Activated CD4-positive, alpha-beta T cell treated with anti-CD3 and anti-CD28 coated beads for 1 hour (primary cell): ENCODE measurements around the gene TBPL1.
"Not testable (repeated sequence)": the region's sequence is repeated elsewhere in the genome, so short reads cannot be mapped to it uniquely, and the experiment has no call there.

ENCODE experiments used
- DNase-seq: peaks from one replicate; pipeline ENCODE4 v3.0.0-alpha.2; 2020

The TBPL1 gene

DNA sequence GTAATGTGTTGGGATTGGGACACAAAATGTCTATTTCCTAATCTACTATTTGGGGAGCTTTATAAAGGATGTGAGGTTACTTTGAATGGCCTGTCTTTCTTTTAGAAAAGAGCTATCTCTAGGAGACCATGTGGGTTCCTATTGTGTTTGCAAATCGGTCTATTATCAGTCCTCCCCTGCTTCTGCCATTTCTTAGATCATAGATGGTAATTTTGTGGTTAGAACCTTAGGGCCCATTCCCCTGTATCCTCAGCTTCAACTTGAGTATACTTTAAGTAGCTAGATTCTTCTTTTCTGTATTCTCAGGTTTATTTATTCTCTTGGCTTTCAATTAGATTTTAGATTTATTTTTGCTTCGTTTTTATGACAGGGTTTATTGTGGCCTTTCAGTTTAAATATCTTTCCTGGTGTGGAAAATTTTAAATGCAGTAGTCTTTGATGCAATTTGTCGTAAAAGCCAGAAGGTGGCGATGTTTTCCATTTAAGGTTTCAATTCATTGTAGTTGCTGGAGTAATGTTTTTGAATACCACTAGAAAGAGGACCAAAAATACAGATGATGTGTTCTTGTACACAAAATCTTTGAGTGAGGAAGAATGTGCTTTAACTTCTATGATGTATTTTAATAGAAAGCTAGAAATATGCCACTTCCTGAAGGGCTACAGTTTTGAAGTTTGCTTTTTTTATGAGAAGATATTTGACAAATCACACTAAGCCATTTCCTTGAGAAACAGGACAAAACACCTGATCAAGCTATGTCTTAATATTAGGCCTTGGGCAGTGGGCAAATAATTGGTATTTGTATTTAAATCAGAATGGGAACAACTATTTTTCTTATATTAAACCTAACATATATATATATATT, 20.3 kb downstream of the TBPL1 start:
- DNase-seq, result no peak

DNA sequence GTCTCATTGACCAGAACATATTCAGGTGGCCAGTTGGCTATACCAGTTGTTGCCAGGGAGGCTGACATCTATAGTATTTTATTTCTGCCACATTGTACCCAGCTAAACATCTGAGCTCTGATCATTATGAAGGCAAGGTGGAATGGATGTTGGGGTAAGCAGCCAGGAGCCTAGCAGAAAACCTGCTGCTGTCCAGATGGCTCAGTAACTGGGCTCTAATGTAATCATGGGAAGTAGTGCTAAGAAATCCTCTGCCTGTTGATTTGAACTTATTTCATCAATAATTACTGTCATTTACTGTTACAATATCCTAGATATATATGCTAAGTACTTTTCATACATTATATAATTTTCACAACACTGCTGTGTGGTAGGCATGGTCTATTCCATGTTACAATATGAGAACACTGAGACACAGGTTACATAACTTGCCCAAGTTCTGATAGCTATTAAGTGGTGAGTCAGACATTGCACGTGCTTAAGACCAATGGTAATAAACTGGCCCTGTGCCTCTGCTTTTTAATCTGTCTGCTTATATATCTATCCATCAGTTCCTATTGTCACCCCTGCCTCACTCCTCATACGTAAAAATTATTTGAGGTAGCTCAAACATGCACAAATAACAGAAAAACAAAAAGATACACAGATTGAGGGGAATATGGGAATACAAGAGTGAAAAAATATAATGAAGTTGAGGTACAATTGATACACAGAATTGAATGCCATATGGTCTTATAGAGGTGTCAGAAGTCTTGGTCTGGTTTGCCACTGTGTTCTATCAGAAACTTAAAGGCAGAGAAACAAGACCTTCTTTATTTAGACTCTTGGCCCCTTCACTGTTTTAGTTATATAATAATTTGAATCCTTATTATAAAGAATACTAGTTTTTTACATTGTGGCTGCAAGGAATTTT, 25.2 kb downstream of the TBPL1 start:
- no peak for DNase-seq

DNA sequence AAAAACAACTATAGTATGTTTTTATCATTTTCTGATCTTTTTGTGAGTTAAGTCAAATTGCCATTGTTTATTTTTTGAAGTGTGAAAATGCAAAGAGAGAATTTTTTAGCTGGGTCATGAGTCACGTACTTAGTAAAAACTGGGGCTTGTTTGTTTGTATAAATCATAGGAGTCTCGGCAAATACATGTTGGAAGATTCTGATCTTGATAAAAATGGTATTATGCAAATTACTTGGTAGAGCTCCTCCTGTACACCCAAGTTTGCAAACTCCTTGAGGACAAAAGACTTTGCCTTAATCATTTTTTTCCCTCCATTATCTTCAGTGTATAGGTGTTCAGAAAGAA, 25.8 kb downstream of the TBPL1 start:
- no peak for DNase-seq

DNA sequence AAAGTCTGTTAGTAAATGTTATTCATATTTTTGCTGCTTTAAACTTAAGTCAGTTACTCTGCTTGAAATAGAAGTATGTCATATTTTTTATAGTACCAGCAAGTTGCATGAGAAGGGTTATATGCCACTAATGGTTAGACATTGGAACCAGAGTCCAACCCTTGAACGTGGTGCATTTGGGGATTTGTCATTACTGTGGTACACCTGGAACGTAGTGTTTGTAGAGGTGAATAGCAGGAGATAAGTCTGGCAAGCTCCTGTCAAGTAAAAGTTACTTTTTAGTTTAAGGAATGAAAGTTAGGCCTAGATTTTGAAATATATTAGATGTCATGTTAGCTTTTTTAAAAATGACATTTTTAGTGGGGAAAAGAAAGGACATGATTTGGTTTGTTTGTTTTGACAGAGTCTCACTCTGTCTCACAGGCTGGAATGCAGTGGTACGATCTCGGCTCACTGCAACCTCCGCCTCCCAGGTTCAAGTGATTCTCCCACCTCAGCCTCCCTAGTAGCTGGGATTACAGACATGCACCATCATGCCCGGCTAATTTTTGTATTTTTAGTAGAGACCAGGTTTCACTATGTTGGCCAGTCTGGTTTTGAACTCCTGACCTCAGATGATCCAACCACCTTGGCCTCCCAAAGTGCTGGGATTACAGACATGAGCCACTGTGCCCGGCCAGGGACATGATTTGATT, 26.4 kb downstream of the TBPL1 start:
- DNase-seq, result not testable (repeated sequence)

DNA sequence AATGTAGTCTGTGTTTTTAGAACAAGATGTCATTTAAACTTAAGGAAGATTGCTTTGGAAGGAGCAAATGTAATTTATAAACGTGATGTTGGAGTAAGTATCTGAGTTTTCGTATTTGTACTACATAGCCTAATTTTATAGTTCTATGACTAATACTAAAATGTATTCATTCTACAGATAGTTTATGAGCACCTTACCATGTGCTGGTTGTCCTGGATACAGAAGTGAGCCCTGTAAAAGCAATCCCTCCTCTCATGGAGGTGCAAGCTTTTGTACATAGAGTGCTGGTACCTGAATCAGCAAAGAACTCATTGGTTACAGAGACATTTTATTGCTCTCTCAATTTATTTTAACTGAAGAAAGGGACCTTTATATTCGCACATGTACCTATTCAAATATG, 27.1 kb downstream of the TBPL1 start:
- no peak for DNase-seq

DNA sequence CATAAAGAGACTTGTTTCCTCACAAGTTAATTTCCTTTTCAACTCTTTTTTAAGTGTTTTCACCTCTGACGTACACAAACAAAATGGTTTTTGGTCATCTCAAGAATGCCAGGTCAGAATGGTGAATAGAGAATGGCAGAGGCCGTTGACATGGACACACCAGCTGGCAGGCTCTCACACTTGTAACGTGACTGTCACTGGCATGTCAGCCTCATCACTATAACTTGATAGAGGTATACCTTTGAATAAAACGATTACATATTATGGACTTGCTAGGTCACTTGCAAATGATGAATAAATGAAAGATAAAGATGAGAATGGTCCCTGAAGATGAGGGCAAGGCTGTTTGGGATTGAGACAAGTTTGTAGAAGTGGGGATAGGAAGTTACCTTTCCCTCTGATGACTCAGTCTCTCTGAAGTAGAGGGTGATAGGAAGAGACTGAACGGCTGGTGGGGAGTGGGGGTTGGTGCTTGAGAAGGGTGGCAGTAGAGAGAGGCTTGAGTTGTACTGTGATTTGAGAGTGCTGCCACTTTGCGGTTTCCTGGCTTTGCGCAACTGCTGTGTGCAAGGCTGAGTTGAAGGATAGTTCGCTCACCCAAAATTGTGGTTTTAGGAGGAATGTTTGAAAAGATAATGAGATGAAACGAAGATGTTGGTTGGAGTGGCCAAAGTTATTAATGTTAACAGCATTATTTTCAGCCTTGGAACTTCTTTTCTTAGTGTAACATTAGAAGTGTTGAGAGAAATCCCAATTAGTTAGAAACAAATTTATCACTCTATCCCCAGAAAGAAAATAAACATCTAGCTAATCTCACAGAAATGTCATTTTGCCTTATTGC, 30.3 kb downstream of the TBPL1 start:
- peak; percentile 32 for DNase-seq

DNA sequence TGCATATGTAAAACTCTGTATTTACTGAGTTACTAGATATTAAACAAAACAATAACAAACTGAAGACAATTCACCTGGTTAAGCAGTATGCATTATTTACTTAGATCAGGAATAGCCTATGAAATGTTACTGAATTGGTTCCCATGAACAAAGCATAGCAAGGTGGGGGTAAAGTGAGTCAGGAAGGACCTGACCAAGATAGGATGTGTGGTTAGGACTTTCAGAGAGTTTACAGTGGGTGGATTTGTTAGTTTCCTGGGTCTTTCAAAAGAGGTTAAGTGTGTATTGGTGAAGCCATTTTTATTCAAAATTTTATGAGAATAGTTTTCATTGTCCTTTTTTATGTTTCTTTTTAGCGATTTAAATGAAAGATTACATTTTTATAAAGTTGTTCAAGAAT, 32.9 kb downstream of the TBPL1 start:
- no peak for DNase-seq

DNA sequence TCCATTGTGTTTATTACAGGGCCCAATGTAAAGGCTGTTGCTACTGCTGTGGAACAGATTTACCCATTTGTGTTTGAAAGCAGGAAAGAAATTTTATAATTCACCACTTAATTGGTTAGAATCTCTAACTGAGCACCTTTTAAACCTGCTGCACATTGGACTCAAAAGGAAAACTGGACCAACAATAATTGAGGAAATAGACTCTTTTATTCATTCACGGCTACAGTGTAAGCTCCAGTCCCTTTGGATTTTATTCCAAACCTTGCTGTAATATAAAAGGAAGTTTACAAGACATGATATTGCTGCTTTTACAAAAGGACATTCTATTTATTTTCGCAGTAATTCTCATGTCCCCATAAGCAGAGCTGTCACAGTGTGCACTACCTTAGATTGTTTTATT, 33.9 kb downstream of the TBPL1 start:
- no peak for DNase-seq

DNA sequence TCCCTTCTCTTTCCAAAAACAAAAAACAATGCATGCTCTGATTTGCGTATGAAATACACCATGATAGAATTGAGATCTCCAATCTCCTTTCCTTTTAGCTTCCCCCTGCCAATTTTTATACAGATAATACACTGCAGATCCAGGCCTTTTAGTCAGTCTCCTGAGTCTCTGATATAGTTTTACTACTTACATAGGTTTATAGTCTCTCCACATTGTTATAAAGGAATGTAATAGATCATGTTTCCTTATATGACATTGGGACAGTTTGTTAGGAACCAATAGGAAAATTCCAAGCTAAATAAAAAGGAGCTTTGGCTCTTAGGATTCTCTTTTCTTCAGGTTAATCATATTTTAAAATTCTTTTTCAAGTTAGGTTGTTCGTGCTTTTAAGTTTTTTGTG, 36.5 kb downstream of the TBPL1 start:
- no peak for DNase-seq

DNA sequence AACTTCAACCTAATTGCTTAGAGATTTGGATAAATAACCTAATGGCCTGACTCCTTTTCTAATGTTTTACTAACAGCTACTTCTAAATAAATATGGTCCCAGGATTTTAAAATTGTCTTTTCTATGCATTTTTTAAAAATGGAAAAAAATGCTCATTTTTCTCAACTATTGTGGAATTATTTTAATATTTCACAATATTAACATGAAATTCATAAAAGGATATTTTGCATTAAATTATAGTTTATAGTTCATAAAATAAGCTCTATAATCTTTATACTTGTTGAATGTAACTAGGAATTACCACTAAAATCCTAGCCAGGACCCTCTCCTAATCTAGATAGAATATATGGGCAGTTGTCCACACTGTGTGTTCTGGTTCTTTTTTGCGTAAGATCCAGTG, 37.3 kb downstream of the TBPL1 start:
- no peak for DNase-seq

DNA sequence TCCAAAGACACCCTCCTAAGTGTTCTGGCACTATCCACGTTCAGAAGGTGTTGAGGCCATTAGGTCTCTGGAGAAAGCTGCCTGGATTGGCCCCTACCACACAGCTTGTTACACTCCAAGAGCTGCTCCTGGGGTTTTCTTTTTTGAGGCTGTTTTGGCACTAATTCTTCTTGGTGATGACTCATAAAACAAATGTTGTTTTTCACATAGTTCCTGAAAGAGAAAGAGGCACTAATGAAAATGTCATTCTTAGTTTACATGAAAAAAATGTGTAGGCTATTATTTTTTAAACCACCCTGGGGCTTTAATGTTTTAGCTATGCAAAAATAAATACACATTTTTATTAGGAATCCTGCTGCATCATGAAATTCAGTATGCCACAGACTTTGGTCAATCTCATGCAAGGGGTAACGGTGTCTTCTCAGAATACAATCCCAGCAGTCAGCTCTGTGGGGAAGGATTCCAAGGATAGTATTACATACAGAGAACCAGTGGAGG, 38.1 kb downstream of the TBPL1 start:
- no peak for DNase-seq

DNA sequence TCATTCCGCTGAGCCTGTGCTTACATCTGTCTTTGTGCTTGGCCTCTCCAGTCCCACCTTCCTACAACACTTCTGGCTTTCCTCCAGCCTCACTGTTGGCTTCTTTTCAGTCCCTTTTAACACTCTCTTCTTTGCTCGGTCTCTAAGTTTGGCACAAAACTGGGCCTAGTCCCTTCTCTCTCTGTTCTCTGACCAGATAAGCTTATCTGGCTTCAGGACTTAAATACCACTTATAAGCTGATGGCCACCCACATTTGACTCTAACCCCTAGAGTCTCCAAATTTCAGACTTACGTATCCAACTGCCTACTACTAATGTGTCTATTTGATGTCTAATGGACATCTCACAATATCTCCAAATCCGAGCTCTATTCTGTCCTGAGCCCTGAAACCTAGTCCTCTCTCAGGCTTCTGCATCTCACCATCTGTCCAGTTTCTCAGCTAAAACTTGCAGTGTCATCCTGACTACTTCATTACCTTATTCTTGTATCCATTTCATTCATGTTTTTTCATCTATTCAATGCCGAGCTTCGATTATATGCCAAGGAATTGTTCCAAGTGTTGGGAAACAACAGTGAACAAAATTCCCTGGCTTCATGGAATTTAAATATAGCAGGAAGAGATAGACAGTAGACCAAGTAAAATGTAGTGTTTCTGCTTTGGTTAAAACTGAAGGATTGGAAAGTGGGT, 40.1 kb downstream of the TBPL1 start:
- DNase-seq, result no peak

DNA sequence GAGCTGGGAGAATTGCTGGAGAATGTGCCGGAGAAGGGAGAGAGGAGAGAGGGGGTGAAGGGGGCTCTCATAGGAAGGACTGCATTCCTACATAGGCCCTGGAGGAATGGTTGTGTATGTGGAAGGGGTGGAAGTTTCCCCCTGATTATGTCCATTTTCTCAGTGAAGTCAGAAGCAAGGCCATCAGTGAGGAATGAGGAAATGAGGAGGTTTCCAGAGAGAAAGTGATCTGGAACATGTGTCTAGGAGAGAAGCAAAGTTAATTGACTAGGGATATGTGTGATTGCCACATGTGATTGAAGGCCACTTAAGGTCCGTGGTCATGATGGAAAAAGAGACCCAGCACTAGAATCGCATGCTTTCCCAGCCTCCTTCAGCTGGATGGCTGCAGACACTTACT, 42.3 kb downstream of the TBPL1 start:
- no peak for DNase-seq

DNA sequence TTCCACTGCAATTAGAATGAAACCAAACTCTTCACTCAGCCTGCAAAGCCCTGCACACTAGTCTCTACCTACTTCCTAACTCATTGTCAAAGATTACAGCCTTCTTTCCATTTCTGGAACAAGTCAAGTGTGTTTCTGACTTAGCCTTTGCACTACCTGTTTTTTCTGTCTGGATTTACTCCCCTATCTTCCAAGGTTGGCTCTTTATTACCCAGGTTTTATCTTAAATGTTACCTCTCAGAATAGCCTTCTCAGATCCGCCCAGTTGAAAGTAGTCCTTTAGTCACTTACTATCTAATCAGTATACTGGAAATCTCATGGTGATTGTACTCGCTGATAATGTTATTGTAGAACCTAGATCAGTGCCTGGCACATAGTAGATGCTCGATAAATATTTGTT, 42.7 kb downstream of the TBPL1 start:
- DNase-seq, result no peak

DNA sequence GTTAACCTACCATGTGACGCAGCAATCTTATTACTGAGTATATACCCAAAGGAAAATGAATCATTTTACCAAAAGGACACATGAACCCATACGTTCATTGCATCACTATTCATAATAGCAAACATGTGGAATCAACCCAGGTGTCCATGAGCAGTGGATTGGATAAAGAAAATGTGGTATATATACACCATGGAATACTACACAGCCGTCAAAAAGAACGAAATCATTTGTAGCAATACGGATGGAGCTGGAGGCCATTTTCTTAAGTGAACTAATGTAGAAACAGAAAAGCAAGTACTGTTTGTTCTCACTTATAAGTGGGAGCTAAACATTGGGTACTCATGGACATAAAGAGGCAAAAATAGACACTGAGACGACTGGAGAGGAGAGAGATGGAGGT, 44.2 kb downstream of the TBPL1 start:
- DNase-seq, result no peak

DNA sequence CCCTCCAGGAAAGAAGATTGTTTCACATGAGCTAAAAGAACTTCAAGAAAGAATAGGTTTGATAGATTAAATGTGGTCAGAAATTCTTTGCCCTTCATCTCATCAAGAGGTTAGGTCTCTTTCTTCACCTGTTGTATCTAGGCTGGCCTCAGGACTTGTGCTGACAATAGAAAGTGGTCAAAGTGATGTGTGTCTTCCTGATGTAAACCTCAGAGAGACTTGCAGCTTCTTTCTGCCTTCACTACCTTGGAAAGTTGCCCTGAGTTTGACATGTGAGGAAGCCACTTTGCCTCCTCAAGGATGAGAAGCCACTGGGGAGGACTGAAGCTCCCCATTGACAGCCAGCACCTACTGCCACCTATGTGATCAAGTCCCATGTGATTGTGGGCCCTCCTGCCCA, 46.3 kb downstream of the TBPL1 start:
- no peak for DNase-seq

DNA sequence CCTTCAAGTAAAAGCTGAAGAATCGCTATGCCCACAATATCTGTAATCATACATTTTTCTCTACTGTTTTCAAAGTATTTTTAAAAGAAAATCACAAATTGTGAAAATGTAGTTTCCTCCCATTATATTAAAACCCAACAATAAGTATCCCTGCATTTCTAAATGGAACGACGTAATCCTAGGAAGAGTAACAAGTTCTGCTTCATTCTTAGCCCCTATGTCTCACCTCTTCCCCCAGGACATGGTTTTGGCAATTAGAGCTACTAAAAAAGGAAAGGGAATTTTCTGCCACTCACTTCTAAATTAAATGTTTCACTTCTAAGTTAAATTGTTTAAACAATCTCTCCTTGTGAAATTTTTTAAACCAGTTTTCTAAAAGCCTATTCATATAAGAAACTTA, 47.4 kb downstream of the TBPL1 start:
- DNase-seq, result no peak

DNA sequence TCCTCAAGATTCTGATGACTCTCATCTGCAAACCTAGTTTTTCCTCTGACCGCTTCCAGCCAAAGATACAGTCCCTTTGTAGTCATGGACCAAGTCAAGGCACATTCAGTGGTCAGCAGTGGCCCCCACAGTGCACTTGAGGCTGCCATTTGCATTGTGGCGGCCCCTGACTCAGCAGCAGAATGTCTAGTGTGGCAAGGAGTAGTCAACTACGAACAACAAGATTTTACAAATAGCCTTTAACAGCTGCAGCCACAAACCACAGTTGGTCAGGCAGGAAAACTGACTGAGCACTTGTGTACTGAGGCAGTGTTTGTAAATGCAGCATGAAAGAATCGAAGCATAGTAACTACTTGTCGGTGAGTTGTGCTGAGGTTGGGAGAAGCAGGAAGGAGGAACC, 49.8 kb downstream of the TBPL1 start:
- DNase-seq, result no peak

DNA sequence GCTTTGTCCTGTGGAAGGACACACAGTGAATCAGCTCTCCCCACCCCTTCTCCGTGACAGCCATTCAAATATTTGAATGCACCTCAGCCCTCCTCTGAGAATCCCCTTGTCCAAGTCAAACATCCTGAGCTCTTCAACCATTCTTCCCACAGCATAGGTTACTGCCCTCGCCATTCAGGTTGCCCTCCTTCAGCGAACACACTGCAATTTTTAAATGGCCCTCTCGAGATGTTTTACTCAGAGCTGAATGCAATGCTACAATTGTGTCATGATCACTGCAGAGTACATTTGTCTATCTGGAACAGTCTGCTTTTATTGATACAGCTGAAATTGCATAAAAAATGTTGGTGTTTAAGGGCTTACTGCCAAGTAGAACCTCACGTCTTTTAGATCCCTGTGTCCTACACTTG, 50.5 kb downstream of the TBPL1 start:
- no peak for DNase-seq

DNA sequence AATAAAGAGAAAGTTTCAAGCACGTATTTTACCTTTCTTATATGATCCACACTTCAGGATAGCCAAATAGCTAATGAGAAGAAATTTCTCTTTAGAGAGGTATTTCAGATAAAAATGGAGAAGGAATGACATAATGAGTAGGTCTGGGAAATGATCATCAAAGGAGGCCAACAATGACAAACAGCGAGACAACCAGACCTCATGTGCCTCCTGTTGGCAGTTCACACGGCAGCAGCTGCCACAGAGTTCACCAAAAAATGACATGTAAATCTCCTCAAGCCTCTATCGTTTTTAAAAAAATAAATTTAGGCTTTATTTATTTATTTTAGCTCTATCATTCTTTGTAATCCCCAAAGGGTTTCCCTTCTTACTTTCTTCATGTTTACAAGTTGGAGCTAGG, 51.7 kb downstream of the TBPL1 start:
- no peak for DNase-seq

DNA sequence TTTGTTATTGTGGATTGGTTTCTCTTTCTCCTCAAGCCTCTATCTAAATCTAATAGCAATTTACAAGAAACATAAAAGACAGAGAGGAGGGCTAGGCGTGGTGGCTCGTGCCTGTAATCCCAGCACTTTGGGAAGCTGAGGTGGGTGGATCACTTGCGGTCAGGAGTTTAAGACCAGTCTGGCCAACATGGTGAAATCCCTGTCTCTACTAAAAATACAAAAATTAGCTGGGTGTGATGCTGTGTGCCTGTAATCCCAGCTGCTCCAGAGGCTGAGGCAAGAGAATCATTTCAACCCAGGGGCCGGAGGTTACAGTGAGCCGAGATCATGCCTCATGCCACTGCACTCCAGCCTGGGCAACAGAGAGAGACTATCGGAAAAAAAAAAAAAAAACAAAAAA, 52.8 kb downstream of the TBPL1 start:
- DNase-seq, result no peak

DNA sequence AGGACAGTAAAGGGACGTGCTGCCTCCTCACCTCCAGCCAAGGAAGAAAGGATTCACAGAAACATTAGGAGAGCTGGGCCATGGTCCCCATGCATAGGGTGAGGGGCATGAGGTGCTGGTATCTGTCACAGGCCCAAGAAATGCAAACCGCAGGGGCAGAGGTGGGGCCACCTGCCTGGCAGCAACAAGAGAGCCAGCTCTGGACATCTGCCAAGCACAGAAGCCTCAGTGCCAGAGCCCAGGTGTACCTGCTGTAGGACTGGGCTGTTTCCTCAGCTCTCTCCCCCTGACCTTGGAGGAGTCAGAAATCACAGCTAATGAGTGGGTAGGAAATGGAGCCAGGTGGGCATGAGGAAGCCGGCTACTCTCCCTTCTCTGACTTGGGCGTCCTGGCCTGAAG, 54.1 kb downstream of the TBPL1 start:
- DNase-seq, result no peak
